Stimulated activated CD8-positive, alpha-beta memory T cell treated with anti-CD3 and anti-CD28 coated beads, Interleukin-2, amount 100 ng/mL, for 1 hour (primary cell): Measurements from ENCODE around the gene HS3ST4.
"Not testable (repeated sequence)": the region's sequence is repeated elsewhere in the genome, so short reads cannot be mapped to it uniquely, and the experiment has no call there.

ENCODE experiments used
- DNase-seq, 2 donors: peaks; one replicate each; pipeline ENCODE4 v3.0.0-alpha.2; 2020; ENCODE audit warnings: low read depth in 2 of 2

Gene HS3ST4

GRCh38 chr16:25988882-25989281 lies 297.1 kb downstream of the HS3ST4 start:
- no peak for DNase-seq

- DNase-seq = no peak
Measured at GRCh38 chr16:25996052-25996451, 304.3 kb downstream of the HS3ST4 start.

GRCh38 chr16:26005336-26005735 lies 313.6 kb downstream of the HS3ST4 start:
- DNase-seq = no peak

- no peak for DNase-seq
Measured at GRCh38 chr16:26012376-26012775, 320.6 kb downstream of the HS3ST4 start.

- no peak for DNase-seq
Measured at GRCh38 chr16:26015776-26016175, 324.0 kb downstream of the HS3ST4 start.

- DNase-seq = no peak
Measured at GRCh38 chr16:26016989-26017388, 325.2 kb downstream of the HS3ST4 start.

- no peak for DNase-seq
Measured at GRCh38 chr16:26019381-26020242, 327.9 kb downstream of the HS3ST4 start.

GRCh38 chr16:26026709-26027450 lies 335.1 kb downstream of the HS3ST4 start:
- DNase-seq = no peak

- no peak for DNase-seq
Measured at GRCh38 chr16:26031286-26031685, 339.5 kb downstream of the HS3ST4 start.

GRCh38 chr16:26032661-26033060 lies 340.9 kb downstream of the HS3ST4 start:
- not testable (repeated sequence) for DNase-seq

- DNase-seq = no peak
Measured at GRCh38 chr16:26041952-26042668, 350.4 kb downstream of the HS3ST4 start.

- DNase-seq = no peak
Measured at GRCh38 chr16:26050472-26050871, 358.7 kb downstream of the HS3ST4 start.

- DNase-seq = no peak
Measured at GRCh38 chr16:26051063-26051462, 359.3 kb downstream of the HS3ST4 start.

- DNase-seq = no peak
Measured at GRCh38 chr16:26053889-26054288, 362.1 kb downstream of the HS3ST4 start.

- DNase-seq = no peak
Measured at GRCh38 chr16:26058326-26058725, 366.6 kb downstream of the HS3ST4 start.

- no peak for DNase-seq
Measured at GRCh38 chr16:26070302-26071100, 378.7 kb downstream of the HS3ST4 start.

- no peak for DNase-seq
Measured at GRCh38 chr16:26071101-26071866, 379.5 kb downstream of the HS3ST4 start.

GRCh38 chr16:26078716-26079355 lies 387.1 kb downstream of the HS3ST4 start:
- no peak for DNase-seq

GRCh38 chr16:26087091-26087490 lies 395.3 kb downstream of the HS3ST4 start:
- no peak for DNase-seq

GRCh38 chr16:26091511-26091910 lies 399.8 kb downstream of the HS3ST4 start:
- no peak for DNase-seq
